Measurements from ENCODE around the gene MPPED1. TPM values are rescaled to one million over a fixed set of nuclear protein-coding genes. Genes with fewer than 3 reads are reported as not detected.

MPPED1 gene
- polyA plus RNA-seq, 1 donor = 0.61 TPM

- DNase-seq = no peak
- no CpG with 5 or more reads among the region's 83 CpGs for WGBS (ENCODE audit: insufficient coverage, low lambda C conversion rate)
- H3K4me3 ChIP-seq (ENCODE audit: low read length) = no peak overlapping the region
- H3K36me3 ChIP-seq (ENCODE audit: control insufficient read depth, insufficient read depth, low read length) = no peaks in the 10 kb centered on the region
- no peaks in the 10 kb centered on the region for H3K9me3 ChIP-seq (ENCODE audit: control insufficient read depth, low read depth, low read length)
- H3K27ac ChIP-seq (ENCODE audit: low read length) = no peak overlapping the region
- H3K27me3 ChIP-seq (ENCODE audit: control insufficient read depth, insufficient read depth, low read length) = peaks cover 55% of the 10 kb centered on the region
- H3K4me1 ChIP-seq (ENCODE audit: control insufficient read depth, insufficient read depth, low read length) = no peaks in the 10 kb centered on the region
Observed at GRCh38 chr22:43411040-43411868, 560 bp upstream of the MPPED1 start.

- WGBS (ENCODE audit: insufficient coverage, low lambda C conversion rate) = no CpG with 5 or more reads among the region's 26 CpGs
- Histone ChIP-seq H3K9me3 (ENCODE audit: control insufficient read depth, low read depth, low read length) (no peaks in the 10 kb centered on the region), H3K4me3 (ENCODE audit: low read length) (no peak overlapping the region), H3K27me3 (ENCODE audit: control insufficient read depth, insufficient read depth, low read length) (peaks cover 62% of the 10 kb centered on the region), H3K4me1 (ENCODE audit: control insufficient read depth, insufficient read depth, low read length) (no peaks in the 10 kb centered on the region), H3K36me3 (ENCODE audit: control insufficient read depth, insufficient read depth, low read length) (no peaks in the 10 kb centered on the region), H3K27ac (ENCODE audit: low read length) (no peak overlapping the region)
- no peak for DNase-seq
Observed at GRCh38 chr22:43412808-43413795, 1.3 kb downstream of the MPPED1 start.

GRCh38 chr22:43413826-43414225, 2.0 kb downstream of the MPPED1 start:
- H3K4me1 ChIP-seq (ENCODE audit: control insufficient read depth, insufficient read depth, low read length) = no peaks in the 10 kb centered on the region
- H3K27ac ChIP-seq (ENCODE audit: low read length) = no peak overlapping the region
- no peak overlapping the region for H3K4me3 ChIP-seq (ENCODE audit: low read length)
- DNase-seq = no peak
- 100% methylated on average over 1 of the region's 11 CpGs for WGBS (ENCODE audit: insufficient coverage, low lambda C conversion rate)
- peaks cover 62% of the 10 kb centered on the region for H3K27me3 ChIP-seq (ENCODE audit: control insufficient read depth, insufficient read depth, low read length)
- H3K9me3 ChIP-seq (ENCODE audit: control insufficient read depth, low read depth, low read length) = no peaks in the 10 kb centered on the region
- H3K36me3 ChIP-seq (ENCODE audit: control insufficient read depth, insufficient read depth, low read length) = no peaks in the 10 kb centered on the region

- DNase-seq = no peak
- Histone ChIP-seq H3K36me3 (ENCODE audit: control insufficient read depth, insufficient read depth, low read length) (no peaks in the 10 kb centered on the region), H3K4me1 (ENCODE audit: control insufficient read depth, insufficient read depth, low read length) (no peaks in the 10 kb centered on the region), H3K27me3 (ENCODE audit: control insufficient read depth, insufficient read depth, low read length) (peaks cover 51% of the 10 kb centered on the region), H3K4me3 (ENCODE audit: low read length) (no peak overlapping the region), H3K9me3 (ENCODE audit: control insufficient read depth, low read depth, low read length) (no peaks in the 10 kb centered on the region), H3K27ac (ENCODE audit: low read length) (no peak overlapping the region)
- 80% methylated on average over 1 of the region's 7 CpGs for WGBS (ENCODE audit: insufficient coverage, low lambda C conversion rate)
Observed at GRCh38 chr22:43415681-43416080, 3.9 kb downstream of the MPPED1 start.

GRCh38 chr22:43417555-43417954, 5.7 kb downstream of the MPPED1 start:
- WGBS (ENCODE audit: insufficient coverage, low lambda C conversion rate) = no CpG with 5 or more reads among the region's 11 CpGs
- H3K4me3 ChIP-seq (ENCODE audit: low read length) = no peak overlapping the region
- peaks cover 50% of the 10 kb centered on the region for H3K27me3 ChIP-seq (ENCODE audit: control insufficient read depth, insufficient read depth, low read length)
- DNase-seq = no peak
- no peaks in the 10 kb centered on the region for H3K4me1 ChIP-seq (ENCODE audit: control insufficient read depth, insufficient read depth, low read length)
- no peaks in the 10 kb centered on the region for H3K9me3 ChIP-seq (ENCODE audit: control insufficient read depth, low read depth, low read length)
- no peak overlapping the region for H3K27ac ChIP-seq (ENCODE audit: low read length)
- H3K36me3 ChIP-seq (ENCODE audit: control insufficient read depth, insufficient read depth, low read length) = no peaks in the 10 kb centered on the region

- 60% methylated on average over 1 of the region's 15 CpGs for WGBS (ENCODE audit: insufficient coverage, low lambda C conversion rate)
- Histone ChIP-seq H3K36me3 (ENCODE audit: control insufficient read depth, insufficient read depth, low read length) (no peaks in the 10 kb centered on the region), H3K9me3 (ENCODE audit: control insufficient read depth, low read depth, low read length) (no peaks in the 10 kb centered on the region), H3K27me3 (ENCODE audit: control insufficient read depth, insufficient read depth, low read length) (peaks cover 43% of the 10 kb centered on the region), H3K4me3 (ENCODE audit: low read length) (no peak overlapping the region), H3K4me1 (ENCODE audit: control insufficient read depth, insufficient read depth, low read length) (no peaks in the 10 kb centered on the region), H3K27ac (ENCODE audit: low read length) (no peak overlapping the region)
- DNase-seq = no peak
Observed at GRCh38 chr22:43418079-43418825, 6.4 kb downstream of the MPPED1 start.

- Histone ChIP-seq H3K27me3 (ENCODE audit: control insufficient read depth, insufficient read depth, low read length) (peaks cover 33% of the 10 kb centered on the region), H3K4me3 (ENCODE audit: low read length) (no peak overlapping the region), H3K27ac (ENCODE audit: low read length) (no peak overlapping the region), H3K36me3 (ENCODE audit: control insufficient read depth, insufficient read depth, low read length) (no peaks in the 10 kb centered on the region), H3K4me1 (ENCODE audit: control insufficient read depth, insufficient read depth, low read length) (no peaks in the 10 kb centered on the region), H3K9me3 (ENCODE audit: control insufficient read depth, low read depth, low read length) (no peaks in the 10 kb centered on the region)
- peak in 1 of 2 donors; percentile 11 for DNase-seq
- WGBS (ENCODE audit: insufficient coverage, low lambda C conversion rate) = no CpG with 5 or more reads among the region's 13 CpGs
Observed at GRCh38 chr22:43419371-43420080, 7.7 kb downstream of the MPPED1 start.

- H3K36me3 ChIP-seq (ENCODE audit: control insufficient read depth, insufficient read depth, low read length) = no peaks in the 10 kb centered on the region
- no CpG with 5 or more reads among the region's 36 CpGs for WGBS (ENCODE audit: insufficient coverage, low lambda C conversion rate)
- H3K27me3 ChIP-seq (ENCODE audit: control insufficient read depth, insufficient read depth, low read length) = peaks cover 17% of the 10 kb centered on the region
- no peak for DNase-seq
- H3K4me3 ChIP-seq (ENCODE audit: low read length) = no peak overlapping the region
- no peak overlapping the region for H3K27ac ChIP-seq (ENCODE audit: low read length)
- no peaks in the 10 kb centered on the region for H3K4me1 ChIP-seq (ENCODE audit: control insufficient read depth, insufficient read depth, low read length)
- H3K9me3 ChIP-seq (ENCODE audit: control insufficient read depth, low read depth, low read length) = no peaks in the 10 kb centered on the region
Observed at GRCh38 chr22:43421046-43421665, 9.3 kb downstream of the MPPED1 start.

GRCh38 chr22:43421914-43422615, 10.3 kb downstream of the MPPED1 start:
- Histone ChIP-seq H3K4me3 (ENCODE audit: low read length) (no peak overlapping the region), H3K4me1 (ENCODE audit: control insufficient read depth, insufficient read depth, low read length) (no peaks in the 10 kb centered on the region), H3K27ac (ENCODE audit: low read length) (no peak overlapping the region), H3K9me3 (ENCODE audit: control insufficient read depth, low read depth, low read length) (no peaks in the 10 kb centered on the region), H3K27me3 (ENCODE audit: control insufficient read depth, insufficient read depth, low read length) (peaks cover 14% of the 10 kb centered on the region), H3K36me3 (ENCODE audit: control insufficient read depth, insufficient read depth, low read length) (no peaks in the 10 kb centered on the region)
- WGBS (ENCODE audit: insufficient coverage, low lambda C conversion rate) = no CpG with 5 or more reads among the region's 13 CpGs
- DNase-seq = no peak

Data from large intestine (tissue), 3 donors.